Astrocyte of the cerebellum (primary cell): ENCODE data around the gene GPR161.

Experiments used
- DNase-seq: peaks from one replicate; pipeline ENCODE4 v3.0.0-alpha.2; 2011; ENCODE audit warnings: low read depth
- H3K4me3 ChIP-seq: 2 replicates; pipeline ENCODE4 v1.5.1; 2011; ENCODE audit warnings: mild to moderate bottlenecking, low read depth, low read length, moderate library complexity
- CTCF ChIP-seq: IDR thresholded peaks from 2 replicates; pipeline ENCODE4 v1.5.1; 2012; ENCODE audit warnings: low read length, low read depth, moderate library complexity, mild to moderate bottlenecking; ENCODE audit errors: missing control alignments
- in situ Hi-C: cut with HindIII; loops from 2 replicates; pipeline ENCODE4 v1.10.0; 2017; ENCODE audit warnings: low sequenced_read_pairs

The GPR161 gene

GRCh38 chr1:168084396-168085231 lies 52.1 kb downstream of the GPR161 start:
- peak; percentile 6 for DNase-seq
- no peak overlapping the region for H3K4me3 ChIP-seq
- in situ Hi-C loops: no loop called here
- peak; percentile 89 for TF ChIP-seq CTCF

GRCh38 chr1:168083456-168084325 lies 53.0 kb downstream of the GPR161 start:
- in situ Hi-C loops: no loop called here
- no peak overlapping the region for H3K4me3 ChIP-seq
- no peak for TF ChIP-seq CTCF
- no peak for DNase-seq

GRCh38 chr1:168082008-168082876 lies 54.5 kb downstream of the GPR161 start:
- TF ChIP-seq CTCF: peak; percentile 97
- no peak overlapping the region for H3K4me3 ChIP-seq
- in situ Hi-C loops: no loop called here
- DNase-seq: peak; percentile 48

- in situ Hi-C loops: no loop called here
- no peak for TF ChIP-seq CTCF
- no peak overlapping the region for H3K4me3 ChIP-seq
- no peak for DNase-seq
These were observed 55.2 kb downstream of the GPR161 start for GRCh38 chr1:168081373-168082007.

GRCh38 chr1:168079761-168080160 lies 57.0 kb downstream of the GPR161 start:
- no peak for TF ChIP-seq CTCF
- H3K4me3 ChIP-seq: no peak overlapping the region
- DNase-seq: peak; percentile 12
- in situ Hi-C loops: no loop called here
